Upper lobe of right lung (tissue), 1 donor: ENCODE data around the gene PCDHGA2. TPM values are rescaled to one million over a fixed set of nuclear protein-coding genes. Genes with fewer than 3 reads are reported as not detected.
"Not testable (repeated sequence)": the region's sequence is repeated elsewhere in the genome, so short reads cannot be mapped to it uniquely, and the experiment has no call there.

ENCODE experiments used
- ATAC-seq: fragments of 200-7000 bp; cut with Tn5 transposase; one replicate; pipeline ENCODE4 v1.9.1; 2020; ENCODE audit warnings: mild to moderate bottlenecking, moderate library complexity
- DNase-seq: peaks from one replicate; pipeline ENCODE4 v3.0.0-alpha.2; 2020
- H3K27ac ChIP-seq: fragments of 200-600 bp; one replicate; pipeline ENCODE4 v1.8.0; 2022
- H3K27me3 ChIP-seq: fragments of 200-600 bp; one replicate; pipeline ENCODE4 v1.8.0; 2022; ENCODE audit warnings: mild to moderate bottlenecking
- H3K36me3 ChIP-seq: fragments of 200-600 bp; one replicate; pipeline ENCODE4 v1.8.0; 2022
- H3K4me1 ChIP-seq: fragments of 200-600 bp; one replicate; pipeline ENCODE4 v1.8.0; 2022
- H3K4me3 ChIP-seq: fragments of 200-600 bp; one replicate; pipeline ENCODE4 v1.8.0; 2022; ENCODE audit warnings: mild to moderate bottlenecking
- H3K9me3 ChIP-seq: fragments of 200-600 bp; one replicate; pipeline ENCODE4 v1.8.0; 2022
- intact Hi-C: fragments of 100-400 bp; cut with DNase I; formaldehyde crosslinking; loops from one replicate; pipeline ENCODE4 v1.11.0; 2022
- total RNA-seq: library from RNA; stranded (reverse); fragmentation: NEBNext Ultra II Directional; extraction: Animal tissue kit (Norgen Biotek cat#: 25700); gene quantifications from one replicate; pipeline ENCODE4 v1.2.1, GENCODE V29; 2021
- TF ChIP-seq, protein P1 (sequence below): fragments of 200-600 bp; IDR thresholded peaks from one replicate; pipeline ENCODE4 v1.8.0; 2022; ENCODE audit warnings: antibody characterized with exemption
- donor health status: DM: no; HTN: yes; CAD: no; lungs with severe emphysema.

The PCDHGA2 gene
- total RNA-seq, 1 donor from 2014 or later, result 2.5 TPM

DNA sequence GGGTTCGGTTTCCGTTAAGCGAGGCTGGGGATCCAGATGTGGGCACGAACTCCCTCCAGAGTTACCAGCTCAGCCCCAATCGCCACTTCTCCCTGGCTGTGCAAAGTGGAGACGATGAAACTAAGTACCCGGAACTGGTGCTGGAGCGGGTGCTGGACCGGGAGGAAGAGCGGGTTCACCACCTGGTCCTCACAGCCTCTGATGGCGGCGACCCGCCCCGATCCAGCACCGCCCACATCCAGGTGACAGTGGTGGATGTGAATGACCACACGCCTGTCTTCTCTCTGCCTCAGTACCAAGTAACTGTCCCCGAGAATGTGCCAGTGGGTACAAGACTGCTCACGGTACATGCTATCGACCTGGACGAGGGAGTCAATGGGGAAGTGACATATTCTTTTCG lies 44.8 kb downstream of the PCDHGA2 start:
- peaks cover 11% of the 10 kb centered on the region for H3K27me3 ChIP-seq

DNA sequence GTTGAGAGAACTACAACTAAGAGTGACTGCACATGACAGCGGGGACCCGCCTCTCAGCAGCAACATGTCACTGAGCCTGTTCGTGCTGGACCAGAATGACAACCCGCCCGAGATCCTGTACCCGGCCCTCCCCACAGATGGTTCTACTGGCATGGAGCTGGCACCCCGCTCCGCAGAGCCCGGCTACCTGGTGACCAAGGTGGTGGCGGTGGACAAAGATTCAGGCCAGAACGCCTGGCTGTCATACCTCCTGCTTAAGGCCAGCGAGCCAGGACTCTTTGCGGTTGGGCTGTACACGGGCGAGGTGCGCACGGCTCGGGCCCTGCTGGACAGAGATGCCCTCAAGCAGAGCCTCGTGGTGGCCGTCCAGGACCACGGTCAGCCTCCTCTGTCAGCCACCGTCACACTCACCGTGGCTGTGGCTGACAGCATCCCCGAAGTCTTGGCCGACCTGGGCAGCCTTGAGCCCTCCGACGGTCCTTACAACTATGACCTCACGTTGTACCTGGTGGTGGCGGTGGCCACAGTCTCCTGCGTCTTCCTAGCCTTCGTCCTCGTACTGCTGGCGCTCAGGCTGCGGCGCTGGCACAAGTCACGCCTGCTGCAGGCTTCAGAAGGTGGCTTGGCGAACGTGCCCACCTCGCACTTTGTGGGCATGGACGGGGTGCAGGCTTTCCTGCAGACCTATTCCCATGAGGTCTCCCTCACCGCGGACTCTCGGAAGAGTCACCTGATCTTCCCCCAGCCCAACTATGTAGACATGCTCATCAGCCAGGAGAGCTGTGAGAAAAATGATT lies 46.1 kb downstream of the PCDHGA2 start:
- no peak overlapping the region for H3K4me3 ChIP-seq
- H3K4me1 ChIP-seq, result no peaks in the 10 kb centered on the region
- TF ChIP-seq, protein P1, sequence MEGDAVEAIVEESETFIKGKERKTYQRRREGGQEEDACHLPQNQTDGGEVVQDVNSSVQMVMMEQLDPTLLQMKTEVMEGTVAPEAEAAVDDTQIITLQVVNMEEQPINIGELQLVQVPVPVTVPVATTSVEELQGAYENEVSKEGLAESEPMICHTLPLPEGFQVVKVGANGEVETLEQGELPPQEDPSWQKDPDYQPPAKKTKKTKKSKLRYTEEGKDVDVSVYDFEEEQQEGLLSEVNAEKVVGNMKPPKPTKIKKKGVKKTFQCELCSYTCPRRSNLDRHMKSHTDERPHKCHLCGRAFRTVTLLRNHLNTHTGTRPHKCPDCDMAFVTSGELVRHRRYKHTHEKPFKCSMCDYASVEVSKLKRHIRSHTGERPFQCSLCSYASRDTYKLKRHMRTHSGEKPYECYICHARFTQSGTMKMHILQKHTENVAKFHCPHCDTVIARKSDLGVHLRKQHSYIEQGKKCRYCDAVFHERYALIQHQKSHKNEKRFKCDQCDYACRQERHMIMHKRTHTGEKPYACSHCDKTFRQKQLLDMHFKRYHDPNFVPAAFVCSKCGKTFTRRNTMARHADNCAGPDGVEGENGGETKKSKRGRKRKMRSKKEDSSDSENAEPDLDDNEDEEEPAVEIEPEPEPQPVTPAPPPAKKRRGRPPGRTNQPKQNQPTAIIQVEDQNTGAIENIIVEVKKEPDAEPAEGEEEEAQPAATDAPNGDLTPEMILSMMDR, result no peak
- peaks cover 24% of the 10 kb centered on the region for H3K9me3 ChIP-seq
- peaks cover 11% of the 10 kb centered on the region for H3K27me3 ChIP-seq
- ATAC-seq (no peak), DNase-seq (no peak)
- no peak overlapping the region for H3K27ac ChIP-seq
- H3K36me3 ChIP-seq, result no peaks in the 10 kb centered on the region
- intact Hi-C loops, result no loop called here

More for the DNA sequence above, 44.8 kb downstream of the PCDHGA2 start:
- TF ChIP-seq, protein P1, result no peak
- Histone ChIP-seq H3K4me3 (no peak overlapping the region), H3K36me3 (no peaks in the 10 kb centered on the region), H3K9me3 (peaks cover 19% of the 10 kb centered on the region), H3K27ac (no peak overlapping the region), H3K4me1 (no peaks in the 10 kb centered on the region)
- DNase-seq (no peak), ATAC-seq (no peak)
- intact Hi-C loops, result no loop called here

DNA sequence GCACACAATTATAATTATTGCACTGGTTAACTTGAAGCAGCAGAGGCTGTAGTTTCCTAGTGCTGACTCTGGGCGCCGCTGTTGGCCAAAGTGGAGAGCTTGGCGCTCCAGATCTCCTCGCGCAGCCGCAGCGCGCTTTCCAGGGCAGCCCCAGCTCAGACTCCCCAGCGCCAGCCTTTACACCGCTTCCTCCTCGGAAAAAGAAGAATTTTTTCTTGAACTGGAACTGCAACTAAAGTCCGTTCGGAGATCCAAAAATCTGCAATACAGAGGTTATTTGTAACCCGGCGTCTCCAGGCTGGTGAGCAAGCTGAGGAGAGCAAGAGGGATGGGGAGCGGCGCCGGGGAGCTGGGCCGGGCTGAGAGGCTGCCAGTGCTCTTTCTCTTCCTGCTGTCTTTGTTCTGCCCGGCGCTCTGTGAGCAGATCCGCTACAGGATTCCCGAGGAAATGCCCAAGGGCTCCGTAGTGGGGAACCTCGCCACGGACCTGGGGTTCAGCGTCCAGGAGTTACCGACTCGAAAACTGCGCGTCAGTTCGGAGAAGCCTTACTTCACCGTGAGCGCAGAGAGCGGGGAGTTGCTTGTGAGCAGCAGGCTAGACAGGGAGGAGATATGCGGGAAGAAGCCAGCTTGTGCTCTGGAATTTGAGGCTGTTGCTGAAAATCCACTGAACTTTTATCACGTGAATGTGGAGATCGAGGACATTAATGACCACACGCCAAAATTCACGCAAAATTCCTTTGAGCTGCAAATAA lies 49.2 kb downstream of the PCDHGA2 start, which contains the start of gene PCDHGB4:
PCDHGB4 (plus strand) TSS at position 142 of the 755 bp plus-strand sequence; CDS start at position 329, 187 bp downstream.
- ATAC-seq (peak; percentile 92), DNase-seq (peak; percentile 74)
- TF ChIP-seq, protein P1, result peak; percentile 42
- peaks cover 31% of the 10 kb centered on the region for H3K9me3 ChIP-seq
- H3K36me3 ChIP-seq, H3K27me3 ChIP-seq, H3K4me3 ChIP-seq, intact Hi-C loops, H3K4me1 ChIP-seq, H3K27ac ChIP-seq: not testable (repeated sequence)

DNA sequence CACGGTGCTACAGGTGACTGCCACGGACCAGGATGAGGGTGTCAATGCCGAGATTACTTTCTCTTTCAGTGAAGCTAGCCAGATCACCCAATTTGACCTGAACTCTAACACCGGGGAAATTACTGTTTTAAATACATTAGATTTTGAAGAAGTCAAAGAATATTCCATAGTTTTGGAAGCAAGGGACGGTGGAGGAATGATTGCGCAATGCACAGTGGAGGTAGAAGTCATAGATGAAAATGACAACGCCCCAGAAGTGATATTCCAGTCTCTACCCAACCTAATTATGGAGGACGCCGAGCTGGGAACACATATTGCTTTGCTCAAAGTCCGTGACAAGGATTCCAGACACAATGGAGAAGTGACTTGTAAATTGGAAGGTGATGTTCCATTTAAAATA lies 50.1 kb downstream of the PCDHGA2 start:
- ATAC-seq, result no peak
- no peaks in the 10 kb centered on the region for H3K4me1 ChIP-seq
- DNase-seq, result no peak
- intact Hi-C loops, result no loop called here
- no peak overlapping the region for H3K4me3 ChIP-seq
- H3K27ac ChIP-seq, result no peak overlapping the region
- TF ChIP-seq, protein P1, result no peak
- peaks cover 10% of the 10 kb centered on the region for H3K27me3 ChIP-seq
- H3K9me3 ChIP-seq, result peaks cover 40% of the 10 kb centered on the region
- no peaks in the 10 kb centered on the region for H3K36me3 ChIP-seq

DNA sequence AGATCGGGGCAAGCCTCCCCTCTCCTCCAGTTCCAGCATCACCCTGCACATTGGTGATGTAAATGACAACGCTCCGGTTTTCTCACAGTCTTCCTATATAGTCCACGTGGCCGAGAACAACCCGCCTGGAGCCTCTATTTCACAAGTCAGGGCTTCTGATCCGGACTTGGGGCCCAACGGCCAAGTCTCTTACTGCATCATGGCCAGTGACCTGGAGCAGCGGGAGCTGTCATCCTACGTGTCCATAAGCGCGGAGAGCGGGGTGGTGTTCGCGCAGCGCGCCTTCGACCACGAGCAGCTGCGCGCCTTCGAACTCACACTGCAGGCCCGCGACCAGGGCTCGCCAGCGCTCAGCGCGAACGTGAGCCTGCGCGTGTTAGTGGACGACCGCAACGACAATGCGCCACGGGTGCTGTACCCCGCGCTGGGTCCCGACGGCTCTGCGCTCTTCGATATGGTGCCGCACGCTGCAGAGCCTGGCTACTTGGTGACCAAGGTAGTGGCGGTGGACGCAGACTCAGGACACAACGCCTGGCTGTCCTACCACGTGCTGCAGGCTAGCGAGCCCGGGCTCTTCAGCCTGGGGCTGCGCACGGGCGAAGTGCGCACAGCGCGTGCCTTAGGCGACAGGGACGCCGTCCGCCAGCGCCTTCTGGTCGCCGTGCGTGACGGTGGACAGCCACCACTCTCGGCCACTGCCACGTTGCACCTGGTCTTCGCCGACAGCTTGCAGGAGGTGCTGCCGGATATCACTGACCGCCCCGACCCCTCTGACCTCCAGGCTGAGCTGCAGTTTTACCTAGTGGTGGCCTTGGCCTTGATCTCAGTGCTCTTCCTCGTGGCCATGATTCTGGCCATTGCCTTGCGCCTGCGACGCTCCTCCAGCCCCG lies 50.8 kb downstream of the PCDHGA2 start:
- intact Hi-C loops, result no loop called here
- ATAC-seq (no peak), DNase-seq (no peak)
- H3K27me3 ChIP-seq, result peaks cover 16% of the 10 kb centered on the region
- TF ChIP-seq, protein P1, result no peak
- H3K36me3 ChIP-seq, result no peaks in the 10 kb centered on the region
- peaks cover 39% of the 10 kb centered on the region for H3K9me3 ChIP-seq
- H3K4me3 ChIP-seq, result no peak overlapping the region
- no peaks in the 10 kb centered on the region for H3K4me1 ChIP-seq
- H3K27ac ChIP-seq, result no peak overlapping the region
